DND-41 (cell line): ENCODE results near the gene MPPE1.

Experiments
- CTCF ChIP-seq: IDR thresholded peaks from 2 replicates; pipeline ENCODE4 v1.5.1; 2012; ENCODE audit warnings: borderline replicate concordance, low read length, moderate library complexity, mild to moderate bottlenecking; ENCODE audit not compliant: poor library complexity, severe bottlenecking; ENCODE audit errors: extremely low read depth
- EZH2 ChIP-seq: IDR thresholded peaks from 3 replicates; pipeline ENCODE4 v1.6.1; 2012; ENCODE audit warnings: borderline replicate concordance, low read depth, mild to moderate bottlenecking, moderate library complexity, low read length, inconsistent platforms; ENCODE audit not compliant: severe bottlenecking

DNA sequence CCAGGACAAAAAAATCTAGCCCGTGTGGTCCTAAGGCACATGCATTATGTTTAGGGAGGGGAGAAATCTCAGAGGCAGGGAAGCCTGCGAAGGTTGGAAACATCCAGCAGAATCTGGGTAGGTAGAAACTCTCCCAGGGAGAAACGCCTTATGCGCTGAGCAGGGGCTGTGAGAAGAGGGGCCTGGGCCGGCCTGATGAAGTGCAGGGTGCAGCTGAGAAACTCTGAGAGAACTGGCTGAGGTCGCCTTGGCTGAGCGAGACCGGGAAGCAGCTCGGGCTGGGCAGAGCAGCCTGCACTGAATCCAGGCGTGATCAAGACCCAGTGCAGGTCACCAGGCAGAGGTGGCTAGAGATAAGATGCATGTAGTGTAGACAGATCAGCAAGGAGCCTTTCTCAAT lies 41.8 kb downstream of the MPPE1 start:
- no peak for TF ChIP-seq CTCF
- TF ChIP-seq EZH2 = no peak
